GM21786 (cell line): Measurements from ENCODE around the gene CPA3.

Experiments used
- ATAC-seq: cut with Tn5 transposase; IDR thresholded peaks from one replicate; pipeline ENCODE4 v1.9.1; 2021; ENCODE audit not compliant: unreplicated experiment

CPA3 gene, protein sequence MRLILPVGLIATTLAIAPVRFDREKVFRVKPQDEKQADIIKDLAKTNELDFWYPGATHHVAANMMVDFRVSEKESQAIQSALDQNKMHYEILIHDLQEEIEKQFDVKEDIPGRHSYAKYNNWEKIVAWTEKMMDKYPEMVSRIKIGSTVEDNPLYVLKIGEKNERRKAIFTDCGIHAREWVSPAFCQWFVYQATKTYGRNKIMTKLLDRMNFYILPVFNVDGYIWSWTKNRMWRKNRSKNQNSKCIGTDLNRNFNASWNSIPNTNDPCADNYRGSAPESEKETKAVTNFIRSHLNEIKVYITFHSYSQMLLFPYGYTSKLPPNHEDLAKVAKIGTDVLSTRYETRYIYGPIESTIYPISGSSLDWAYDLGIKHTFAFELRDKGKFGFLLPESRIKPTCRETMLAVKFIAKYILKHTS

DNA sequence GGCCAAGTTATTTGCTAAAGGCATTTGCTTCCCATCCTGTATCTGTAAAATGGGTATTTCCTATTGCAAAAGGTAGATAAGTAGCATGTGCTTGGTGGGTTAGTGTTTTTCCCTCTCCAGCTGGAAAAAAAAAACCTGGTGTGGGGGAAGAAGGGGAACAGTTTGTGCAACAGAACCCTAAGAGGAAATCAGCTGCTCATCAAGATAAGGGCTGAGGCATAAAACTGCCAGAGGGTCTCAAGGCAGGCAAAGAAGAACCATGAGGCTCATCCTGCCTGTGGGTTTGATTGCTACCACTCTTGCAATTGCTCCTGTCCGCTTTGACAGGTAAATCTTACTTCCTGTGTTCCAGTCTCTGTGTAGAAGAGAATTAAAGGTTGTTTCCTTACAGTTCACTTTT lies at the start of gene CPA3:
CPA3 (plus strand) TSS at position 248 of the 400 bp plus-strand sequence; CDS start at position 260, 12 bp downstream.
- no peak for ATAC-seq

DNA sequence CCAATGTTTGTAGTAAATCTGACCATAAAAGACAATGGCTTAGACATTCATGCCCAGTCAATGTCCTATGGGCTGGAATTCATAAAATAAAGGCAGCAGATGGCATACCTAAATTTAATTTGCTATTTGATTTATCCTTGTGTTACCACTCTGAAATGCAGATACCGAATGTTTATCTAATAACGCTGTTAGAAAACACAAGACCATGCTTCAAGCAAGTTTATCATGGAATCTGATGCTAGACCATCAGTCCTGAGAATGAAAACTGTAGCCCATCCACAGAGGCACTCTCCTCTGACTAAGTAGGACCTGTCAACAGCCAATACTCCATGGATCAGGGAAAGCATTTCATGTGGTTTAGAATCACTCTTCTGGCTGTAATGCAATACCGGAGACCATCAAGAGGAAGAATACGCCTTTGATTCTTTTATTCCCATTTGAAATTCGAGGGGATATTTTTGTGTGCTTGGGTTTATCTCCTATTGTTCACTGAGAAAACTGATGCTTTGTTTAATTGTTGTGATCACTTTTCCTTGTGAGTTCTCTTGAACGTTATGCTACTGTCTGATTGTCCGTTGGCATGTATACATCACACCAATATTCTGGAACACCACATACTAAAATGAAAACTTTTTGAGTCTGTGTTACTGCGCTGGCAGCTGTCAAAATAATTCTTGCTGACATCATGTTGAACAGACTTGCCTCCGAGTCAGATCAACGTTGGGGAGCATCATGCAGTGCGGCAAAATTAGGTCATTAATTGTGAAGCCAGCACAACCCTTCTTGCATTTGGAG lies 49.6 kb upstream of the CPA3 start:
- no peak for ATAC-seq

DNA sequence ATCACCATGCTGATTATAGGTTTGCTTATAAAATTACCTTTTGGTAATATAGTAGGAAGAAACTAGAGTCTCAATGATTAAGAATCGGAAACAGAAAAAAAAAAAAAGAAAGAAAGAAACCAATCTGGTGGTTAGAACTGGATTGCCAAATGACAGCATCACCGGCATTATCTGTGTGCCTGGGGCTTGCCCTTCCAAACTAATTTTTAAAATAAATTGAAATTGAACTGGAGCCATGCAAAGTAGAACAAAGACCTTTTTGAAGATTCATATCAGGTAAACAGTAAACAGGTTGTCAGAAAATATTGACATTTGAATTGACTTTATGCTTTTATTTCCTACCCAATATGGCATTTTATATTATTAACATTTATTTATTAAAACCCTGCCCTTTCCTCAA lies 48.7 kb upstream of the CPA3 start:
- no peak for ATAC-seq

DNA sequence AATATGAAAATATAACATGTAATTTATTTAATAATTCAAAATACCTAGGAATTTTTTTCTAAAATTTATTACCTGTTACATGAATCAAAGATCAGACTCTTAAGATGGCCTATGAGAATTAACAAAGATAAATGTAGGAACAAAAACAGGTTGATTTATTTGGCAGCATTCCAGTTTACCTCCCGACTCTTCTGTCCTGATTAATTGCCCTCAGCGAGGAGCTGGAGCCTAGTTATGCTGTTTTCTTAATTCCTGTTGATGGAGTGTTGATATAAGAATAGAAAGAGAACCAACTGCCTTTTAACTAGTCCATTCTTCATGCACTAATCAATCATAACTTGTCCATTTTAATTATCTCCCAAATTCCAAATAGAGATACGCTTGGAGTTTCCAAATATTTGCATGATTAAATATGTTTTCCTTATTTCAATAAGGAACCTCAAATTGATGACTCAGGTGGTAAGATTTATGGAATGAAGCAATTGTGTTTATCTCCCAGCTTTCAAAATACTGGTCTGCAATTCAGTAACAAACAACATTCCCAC lies 48.0 kb upstream of the CPA3 start:
- ATAC-seq: no peak

DNA sequence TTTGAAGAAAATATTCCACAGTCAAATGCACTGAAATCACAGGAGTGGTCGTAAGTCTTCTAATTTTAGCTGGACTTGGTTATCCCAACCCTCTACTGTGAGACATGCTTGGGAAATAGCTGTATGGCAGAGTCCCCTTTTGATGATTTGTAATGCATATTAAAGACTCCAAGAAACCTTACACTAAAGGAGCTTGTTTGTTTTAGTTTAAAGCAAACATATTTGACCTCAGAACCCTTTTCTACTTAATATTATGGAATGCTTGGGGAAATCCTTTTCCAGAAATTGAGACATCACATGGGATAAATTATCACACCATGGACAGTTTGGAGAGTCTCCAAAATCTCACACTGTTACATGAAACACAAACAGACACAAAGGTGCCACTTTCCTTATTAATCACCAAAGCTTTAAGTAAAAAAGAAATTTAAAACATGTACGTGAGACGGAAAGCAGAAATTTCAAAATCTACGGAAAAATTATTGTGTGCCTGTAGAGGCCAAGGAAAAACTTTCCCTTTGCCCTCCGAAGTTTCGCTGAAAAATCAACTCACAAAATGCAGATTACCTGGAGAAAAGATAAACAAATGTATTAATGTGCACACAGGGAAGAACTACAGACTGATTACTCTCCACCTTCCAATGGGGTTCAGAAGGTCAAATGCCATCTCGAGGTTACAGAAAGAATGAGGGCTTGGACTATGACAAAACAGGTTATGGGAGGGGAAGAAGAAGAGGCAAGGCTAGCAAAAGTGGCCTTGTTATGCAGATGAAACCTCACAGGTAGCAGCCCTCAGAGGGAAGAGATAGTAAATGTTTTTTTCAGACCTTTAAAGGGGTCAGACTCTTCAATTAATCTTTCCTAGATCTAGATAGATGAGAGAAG lies 44.5 kb upstream of the CPA3 start:
- ATAC-seq: no peak

DNA sequence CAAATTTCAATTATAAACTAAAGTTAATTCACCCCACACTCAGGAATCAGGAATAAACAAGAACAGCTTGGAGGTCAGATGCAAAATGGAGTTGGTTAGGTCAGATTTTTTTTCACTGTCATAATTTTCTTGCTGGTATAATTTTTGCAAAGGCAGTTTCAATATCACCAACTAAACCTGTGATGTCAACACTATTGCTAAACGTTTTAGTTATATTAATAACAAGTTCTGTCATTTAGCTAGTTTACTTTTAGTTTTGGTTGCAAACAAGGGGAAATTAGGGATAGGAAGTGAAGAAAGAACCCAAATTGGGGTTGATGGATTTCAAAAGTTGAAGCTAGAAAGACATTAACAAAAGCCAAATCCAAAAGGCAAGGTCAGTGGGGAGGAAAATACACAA lies 42.1 kb upstream of the CPA3 start:
- no peak for ATAC-seq

DNA sequence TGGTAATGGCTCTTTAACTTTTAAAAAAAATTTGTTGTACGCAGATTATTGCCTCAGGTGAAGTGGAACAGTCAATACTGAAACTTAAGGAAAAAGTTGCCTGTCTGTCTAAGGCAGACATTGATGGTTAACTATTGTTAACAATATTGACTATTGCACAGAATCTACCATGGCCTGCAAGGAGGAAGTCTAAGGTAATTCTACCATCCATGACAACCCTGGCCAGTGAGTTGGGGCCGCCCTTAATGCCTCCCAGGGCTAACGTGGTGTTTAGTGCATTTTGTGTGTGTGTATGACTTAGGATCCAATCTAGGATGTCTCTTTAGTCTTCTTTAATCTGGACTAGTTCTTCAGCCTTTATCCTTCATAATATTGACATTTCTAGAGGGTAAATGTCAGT lies 39.6 kb upstream of the CPA3 start:
- no peak for ATAC-seq

DNA sequence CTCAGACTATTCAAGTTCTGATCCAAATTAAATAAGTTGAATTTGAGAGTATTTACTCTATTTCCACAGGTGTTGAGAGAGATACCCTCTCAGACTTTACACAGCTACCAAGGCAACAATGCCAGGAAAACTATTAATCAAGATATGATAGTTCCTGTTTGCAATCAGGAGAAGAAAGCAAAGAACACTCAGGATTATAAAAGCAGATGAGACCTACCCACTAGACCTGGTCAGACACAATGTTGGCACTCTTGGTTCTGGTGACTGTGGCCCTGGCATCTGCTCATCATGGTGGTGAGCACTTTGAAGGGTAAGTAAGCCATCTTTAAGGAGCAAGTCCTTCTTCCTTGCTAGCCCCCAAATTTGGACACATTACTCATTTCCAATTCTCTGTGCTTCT lies 37.5 kb upstream of the CPA3 start, which contains the start of gene CPB1:
CPB1 (plus strand) TSS at position 227 of the 400 bp plus-strand sequence; CDS start at position 240, 13 bp downstream.
- no peak for ATAC-seq

DNA sequence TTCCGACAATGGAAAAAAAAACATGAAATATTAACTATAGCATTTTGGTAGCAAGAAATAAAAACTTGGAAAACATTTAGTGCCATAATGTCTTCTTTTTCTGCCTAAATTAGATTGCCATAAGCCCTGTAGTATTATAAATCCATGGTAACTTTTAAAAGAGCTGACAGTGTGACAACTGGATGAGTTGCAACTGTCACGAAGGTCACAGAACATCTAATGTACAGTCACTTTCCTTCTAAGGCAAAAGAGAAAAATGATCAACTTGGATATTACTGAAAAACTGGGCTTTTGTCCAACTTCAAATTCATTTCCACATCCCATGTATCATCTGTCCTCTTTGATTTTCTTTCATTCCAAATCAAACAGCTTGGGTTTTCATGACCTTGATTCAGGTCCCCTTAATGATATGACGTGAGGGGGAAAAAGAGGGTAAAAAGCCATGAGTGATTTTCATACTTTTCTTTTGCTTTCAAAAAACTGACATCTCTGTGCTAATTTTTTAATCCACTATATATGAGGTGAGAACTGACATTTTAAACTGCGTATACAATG lies 36.9 kb upstream of the CPA3 start:
- no peak for ATAC-seq

DNA sequence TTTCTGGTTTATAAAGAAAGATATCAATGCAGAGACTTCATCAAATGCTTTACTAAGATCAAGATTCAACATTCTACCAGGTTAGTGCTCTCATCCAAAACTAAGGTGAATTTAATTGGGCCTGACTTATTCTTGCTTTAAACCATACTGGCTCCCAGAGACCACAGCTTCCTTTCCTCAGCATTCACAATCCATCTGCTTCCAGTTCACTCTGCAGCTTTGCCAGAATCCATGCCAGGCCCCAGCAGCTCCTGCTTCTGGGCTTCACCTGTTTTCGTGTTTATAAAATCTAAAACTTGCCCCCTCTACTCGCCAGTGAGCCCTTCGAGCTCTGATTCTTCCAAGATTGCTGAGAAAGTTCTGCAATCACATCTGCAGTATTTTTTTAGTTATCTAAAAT lies 35.2 kb upstream of the CPA3 start:
- ATAC-seq: no peak

DNA sequence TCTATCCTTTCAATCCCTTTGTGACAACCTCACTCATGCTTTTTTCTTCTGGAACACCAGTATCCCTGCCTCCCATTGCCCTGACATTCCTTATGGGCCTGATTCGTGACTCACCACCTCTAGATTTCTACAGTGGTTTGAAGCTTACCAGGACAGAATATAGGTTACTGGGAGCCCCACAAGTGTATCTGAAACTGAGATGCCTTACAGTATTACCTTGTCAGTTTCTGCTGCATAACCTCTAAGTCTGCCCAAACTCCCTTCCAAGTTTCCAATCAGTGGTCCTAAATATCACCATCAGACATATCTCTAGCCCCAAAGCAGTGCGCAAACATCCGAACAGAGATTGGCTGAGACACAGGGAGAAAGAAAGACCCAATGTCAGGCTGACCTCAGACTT lies 31.9 kb upstream of the CPA3 start:
- no peak for ATAC-seq

DNA sequence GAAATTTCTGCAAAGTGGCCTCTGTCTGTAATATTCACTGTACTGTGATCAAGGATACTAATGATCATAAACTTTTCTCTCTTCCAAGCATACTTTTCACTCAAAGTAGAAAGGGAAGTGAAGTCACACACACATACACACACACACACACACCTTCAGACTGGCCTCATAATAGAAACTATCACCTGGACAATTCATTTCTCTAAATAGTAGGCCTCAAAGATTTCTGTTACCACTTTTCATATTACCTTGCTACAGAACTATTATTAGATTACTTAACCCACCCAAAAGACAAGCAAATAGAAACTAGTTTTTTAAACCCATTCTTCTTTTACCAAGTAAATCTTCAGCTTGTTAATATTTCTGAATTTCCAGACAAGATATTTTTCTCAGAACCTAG lies 25.3 kb upstream of the CPA3 start:
- peak; percentile 57 for ATAC-seq

DNA sequence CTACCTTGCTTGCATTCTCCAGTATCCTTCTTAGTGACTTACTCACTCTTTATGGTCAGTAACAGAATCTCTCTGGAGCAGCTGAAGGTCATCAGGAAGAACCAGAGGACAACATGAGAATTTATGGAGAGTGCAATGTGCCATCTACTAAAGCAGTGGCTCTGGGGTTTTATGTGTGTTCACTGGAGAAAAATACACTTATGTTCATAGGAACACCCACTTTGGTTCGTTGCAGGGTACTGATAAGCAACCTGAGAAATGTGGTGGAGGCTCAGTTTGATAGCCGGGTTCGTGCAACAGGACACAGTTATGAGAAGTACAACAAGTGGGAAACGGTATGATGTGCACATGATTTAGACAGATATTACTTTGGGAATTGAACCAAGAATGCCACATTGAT lies 24.6 kb upstream of the CPA3 start:
- ATAC-seq: no peak

DNA sequence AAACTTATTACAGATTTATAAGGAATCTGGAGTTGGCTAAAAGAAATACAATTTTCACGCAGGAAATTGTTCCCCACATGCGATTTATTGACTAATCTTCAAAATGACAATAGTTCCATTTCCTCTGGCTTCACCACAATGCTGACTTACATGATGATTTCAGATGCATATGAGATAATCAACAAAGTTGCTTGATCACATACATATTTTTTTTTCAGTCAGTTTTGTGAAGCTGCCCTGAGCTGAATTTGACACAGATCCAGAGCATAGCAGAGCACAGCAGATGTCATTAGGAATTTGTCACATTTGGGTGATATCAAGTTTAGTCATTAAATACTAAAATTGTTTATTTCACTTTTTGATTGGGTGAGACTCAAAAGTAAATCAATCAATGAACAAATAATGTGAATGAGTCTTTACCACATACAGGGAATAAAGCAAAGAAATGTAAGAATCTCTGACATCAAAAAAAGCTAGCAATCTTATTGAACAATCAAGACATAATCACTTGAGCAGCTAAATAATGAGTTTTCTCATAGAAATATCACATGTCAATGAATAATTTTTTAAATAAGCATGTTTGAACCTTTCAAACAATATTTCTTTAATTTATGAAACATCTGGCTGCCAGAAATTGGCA lies 19.2 kb upstream of the CPA3 start:
- ATAC-seq: no peak

DNA sequence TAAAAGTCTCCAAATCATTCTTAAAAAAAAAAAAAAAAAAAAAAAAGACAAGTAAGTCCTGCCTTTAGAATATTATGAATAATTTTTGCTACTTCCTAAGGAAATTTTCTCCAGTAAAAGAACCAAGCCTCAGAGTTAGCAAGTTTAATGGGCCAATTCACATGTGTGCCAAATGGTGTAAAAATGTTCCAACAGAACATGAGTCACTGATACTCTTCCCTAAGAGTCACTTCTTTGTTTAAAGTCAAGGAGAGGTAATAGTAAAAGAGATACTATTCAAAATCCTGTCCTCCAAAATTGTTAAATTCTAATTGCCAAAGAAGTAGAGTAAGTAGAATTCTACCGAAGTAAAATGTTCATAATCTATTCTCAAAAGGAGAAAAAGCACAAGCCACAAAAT lies 17.7 kb upstream of the CPA3 start:
- no peak for ATAC-seq

DNA sequence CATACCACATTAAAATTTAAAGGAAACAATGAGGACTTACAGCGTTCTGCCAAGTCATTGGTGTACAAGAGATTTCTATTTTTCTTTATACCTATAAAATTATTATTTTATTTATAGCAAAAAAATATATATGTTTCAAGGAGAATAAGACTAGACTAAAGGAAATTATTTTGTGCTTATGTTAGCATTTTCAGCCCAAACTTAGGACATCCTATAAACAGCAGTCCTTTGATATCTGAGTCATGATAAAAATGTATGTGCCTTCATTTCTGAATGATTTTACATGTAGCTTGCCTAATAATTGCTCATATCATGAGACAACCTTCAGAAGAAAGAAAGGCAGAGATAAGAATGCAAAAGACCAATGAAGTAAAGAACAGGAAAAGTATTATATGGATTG lies 16.7 kb upstream of the CPA3 start:
- no peak for ATAC-seq

DNA sequence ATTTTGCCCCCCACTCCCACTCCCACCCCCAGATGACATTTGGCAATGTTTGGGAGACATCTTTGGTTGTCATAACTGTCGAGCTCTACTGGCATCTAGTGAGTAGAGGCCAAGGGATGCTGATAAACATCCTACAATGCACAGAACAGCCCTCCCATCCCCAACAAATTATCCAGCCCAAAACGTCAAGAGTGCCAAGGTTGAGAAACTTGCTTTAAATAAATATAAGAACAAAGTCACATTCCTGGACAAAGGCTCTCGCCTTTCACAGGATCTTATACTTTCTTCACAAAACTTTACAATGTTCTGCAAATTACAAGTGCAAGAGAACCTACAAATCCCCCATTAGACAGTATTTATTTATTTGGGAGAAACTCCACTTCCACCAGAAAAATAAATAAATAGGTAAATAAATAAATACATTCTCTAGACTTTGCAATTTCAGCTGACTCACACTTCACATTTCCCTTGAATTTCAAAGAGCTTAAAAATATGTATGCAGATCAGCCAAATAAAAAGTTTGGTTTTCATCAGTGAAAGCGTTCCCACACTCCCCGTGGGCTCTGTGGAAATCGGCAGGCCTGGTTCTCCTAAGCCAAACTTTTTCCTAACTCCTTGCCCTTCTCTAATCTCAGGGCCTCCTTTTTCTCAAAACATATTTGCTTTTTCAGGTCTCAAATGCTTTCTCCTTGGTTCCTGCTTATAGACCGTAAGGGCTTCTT lies 12.7 kb upstream of the CPA3 start:
- no peak for ATAC-seq

DNA sequence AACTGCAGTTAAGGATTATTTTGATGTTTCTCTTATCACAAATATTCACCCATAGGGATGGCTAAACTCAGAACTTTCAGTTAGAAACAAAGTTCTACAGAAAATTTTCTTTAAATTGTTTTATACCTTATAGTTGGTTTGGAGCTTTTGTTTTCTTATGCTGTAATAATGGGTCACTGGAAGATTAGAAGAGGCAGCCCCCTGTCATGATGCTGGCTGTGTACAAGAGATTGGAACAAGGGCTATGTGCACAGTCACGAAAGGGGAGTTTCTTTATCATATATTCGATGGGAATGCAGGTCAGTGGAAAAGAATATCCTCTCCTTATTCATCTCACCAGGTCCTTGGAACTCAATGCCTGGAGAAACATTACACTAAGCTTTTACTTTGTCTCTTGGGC lies 12.0 kb upstream of the CPA3 start:
- no peak for ATAC-seq

DNA sequence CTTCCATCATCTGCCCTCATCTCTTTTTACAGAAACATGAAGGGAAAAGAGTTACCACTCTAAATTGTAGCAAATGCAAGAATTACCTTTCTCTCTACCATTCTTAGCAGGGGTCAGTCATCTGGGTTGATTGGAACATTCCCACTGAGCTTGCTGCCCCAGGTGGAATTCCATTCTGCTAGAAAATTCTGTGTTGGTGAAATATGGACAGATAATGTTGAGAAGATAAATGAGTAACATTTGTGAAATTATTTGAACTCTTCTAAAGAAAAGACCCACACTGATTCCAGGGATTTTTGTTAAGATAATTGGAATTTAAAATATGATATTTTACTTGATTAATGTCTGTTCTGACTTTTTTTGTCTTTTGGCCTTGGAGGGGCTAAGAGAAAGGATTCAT lies 11.0 kb upstream of the CPA3 start:
- no peak for ATAC-seq

DNA sequence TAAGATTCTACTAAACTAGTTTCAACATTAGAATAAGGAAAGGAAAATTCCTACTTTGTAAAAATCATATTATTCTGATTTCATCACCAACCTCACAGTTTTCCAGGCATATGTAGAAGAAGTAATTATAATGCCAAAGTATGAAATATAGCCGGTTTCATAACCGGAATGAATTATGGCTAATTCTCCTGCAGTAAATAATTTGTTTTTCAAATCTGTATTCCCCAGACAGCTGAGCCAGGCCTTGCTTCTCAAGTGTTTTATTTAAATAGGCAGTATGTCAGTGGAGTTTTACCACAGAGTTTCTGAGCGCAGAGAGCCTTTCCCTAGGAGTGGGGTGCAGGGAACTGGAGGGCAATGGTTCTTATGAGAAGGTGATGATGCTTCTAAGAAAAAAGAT lies 8.7 kb upstream of the CPA3 start:
- no peak for ATAC-seq
